CD14-positive monocyte (primary cell): ENCODE data around the gene SKA2. TPM values are rescaled to one million over a fixed set of nuclear protein-coding genes. Genes with fewer than 3 reads are reported as not detected.

Experiments used
- DNase-seq, 3 donors: peaks; one replicate each; pipeline ENCODE4 v3.0.0-alpha.2; 2011 to 2022
- H2AFZ ChIP-seq: 2 replicates; pipeline ENCODE4 v1.6.0; 2012; ENCODE audit warnings: mild to moderate bottlenecking, low read depth, low read length, inconsistent platforms; ENCODE audit not compliant: insufficient read depth, poor library complexity, severe bottlenecking
- H3K27ac ChIP-seq, 2 donors: 1 replicate in 1 of 2; 2 replicates in 1 of 2; pipeline ENCODE4 v1.5.1; 2012 to 2013; ENCODE audit warnings: low read length in 2 of 2, control low read depth in 1 of 2, inconsistent platforms in 1 of 2, low read depth in 1 of 2, mild to moderate bottlenecking in 1 of 2
- H3K27me3 ChIP-seq, 2 donors: one replicate each; pipeline versions ENCODE4 v1.6.0 to v1.6.1; 2011 to 2013; ENCODE audit warnings: low read length in 2 of 2; ENCODE audit not compliant: control insufficient read depth in 2 of 2, insufficient read depth in 2 of 2
- H3K36me3 ChIP-seq, 2 donors: replicated peaks in 1 of 2; 1 replicate in 1 of 2; 2 replicates in 1 of 2; pipeline versions ENCODE4 v1.5.1 to v1.6.1; 2012 to 2013; ENCODE audit warnings: low read length in 2 of 2, control low read depth in 1 of 2, inconsistent platforms in 1 of 2, mild to moderate bottlenecking in 1 of 2; ENCODE audit not compliant: insufficient read depth in 2 of 2, control insufficient read depth in 1 of 2
- H3K4me1 ChIP-seq, 2 donors: 1 replicate in 1 of 2; 2 replicates in 1 of 2; pipeline versions ENCODE4 v1.5.1 to v1.6.1; 2012 to 2013; ENCODE audit warnings: low read length in 2 of 2, control low read depth in 1 of 2, inconsistent platforms in 1 of 2, mild to moderate bottlenecking in 1 of 2, moderate library complexity in 1 of 2; ENCODE audit not compliant: insufficient read depth in 2 of 2, control insufficient read depth in 1 of 2
- H3K4me2 ChIP-seq: replicated peaks from 2 replicates; pipeline ENCODE3; 2012; ENCODE audit warnings: low read length, moderate library complexity, mild to moderate bottlenecking; ENCODE audit not compliant: poor library complexity, severe bottlenecking; ENCODE audit errors: extremely low read depth
- H3K4me3 ChIP-seq, 3 experiments: fragments of 200-600 bp in 1 of 3; sonication (generic) in 1 of 3; replicated peaks in 1 of 3; 1 replicate in 2 of 3; 2 replicates in 1 of 3; pipeline ENCODE4 v1.5.1; 2011 to 2013; ENCODE audit warnings: low read length in 3 of 3, mild to moderate bottlenecking in 3 of 3, control low read depth in 2 of 3, low read depth in 2 of 3, inconsistent platforms in 1 of 3, moderate library complexity in 1 of 3
- H3K79me2 ChIP-seq: 2 replicates; pipeline ENCODE4 v1.6.0; 2012; ENCODE audit warnings: mild to moderate bottlenecking, control low read depth, inconsistent platforms, low read length, moderate library complexity; ENCODE audit not compliant: insufficient read depth
- H3K9ac ChIP-seq: 2 replicates; pipeline ENCODE4 v1.6.0; 2017; ENCODE audit warnings: low read length, mild to moderate bottlenecking; ENCODE audit not compliant: insufficient read depth, poor library complexity, severe bottlenecking
- H3K9me3 ChIP-seq, 2 donors: replicated peaks in 1 of 2; 1 replicate in 1 of 2; 2 replicates in 1 of 2; pipeline versions ENCODE4 v1.5.1 to v1.6.1; 2012 to 2013; ENCODE audit warnings: low read length in 2 of 2, control low read depth in 1 of 2; ENCODE audit not compliant: control insufficient read depth in 1 of 2, insufficient read depth in 1 of 2
- H4K20me1 ChIP-seq: 2 replicates; pipeline ENCODE4 v1.6.0; 2012; ENCODE audit warnings: mild to moderate bottlenecking, low read length, control low read depth, moderate library complexity; ENCODE audit not compliant: insufficient read depth
- H3K27ac Mint-ChIP-seq, 7 donors: one replicate each; pipeline ENCODE4 v1.8.0; 2020; ENCODE audit warnings: mild to moderate bottlenecking in 7 of 7, mixed read lengths in 7 of 7, moderate library complexity in 6 of 7, inconsistent platforms in 2 of 7
- H3K27me3 Mint-ChIP-seq, 3 donors: one replicate each; pipeline ENCODE4 v1.8.0; 2021 to 2022; ENCODE audit warnings: low read depth in 3 of 3, mild to moderate bottlenecking in 3 of 3, mixed read lengths in 3 of 3, moderate library complexity in 3 of 3, inconsistent platforms in 1 of 3
- H3K36me3 Mint-ChIP-seq, 2 donors: one replicate each; pipeline ENCODE4 v1.8.0; 2020; ENCODE audit warnings: mixed read lengths in 2 of 2, inconsistent platforms in 1 of 2, mild to moderate bottlenecking in 1 of 2
- H3K4me1 Mint-ChIP-seq: one replicate; pipeline ENCODE4 v1.8.0; 2020; ENCODE audit warnings: mild to moderate bottlenecking, mixed read lengths
- H3K4me3 Mint-ChIP-seq, 2 donors: one replicate each; pipeline ENCODE4 v1.8.0; 2020; ENCODE audit warnings: mild to moderate bottlenecking in 2 of 2, mixed read lengths in 2 of 2, moderate library complexity in 1 of 2
- H3K9me3 Mint-ChIP-seq, 7 donors: one replicate each; pipeline ENCODE4 v1.8.0; 2020 to 2022; ENCODE audit warnings: mixed read lengths in 7 of 7, mild to moderate bottlenecking in 6 of 7, moderate library complexity in 6 of 7, inconsistent platforms in 2 of 7
- CTCF ChIP-seq: fragments of 200-600 bp; IDR thresholded peaks from one replicate; pipeline ENCODE4 v1.8.0; 2022; ENCODE audit warnings: antibody characterized with exemption, mild to moderate bottlenecking
- WGBS: methylation state at CpG from one replicate; pipeline ENCODE4 v1.1.5; 2013; ENCODE audit warnings: missing lambda C conversion rate; ENCODE audit not compliant: insufficient coverage; 5-methylcytosine and 5-hydroxymethylcytosine counted together
- intact Hi-C, 2 donors: fragments of 100-400 bp; cut with micrococcal nuclease; formaldehyde crosslinking; loops; one replicate each; pipeline versions ENCODE4 v1.15.0 to v1.15.1; 2023
- polyA plus RNA-seq, 3 donors: library from polyadenylated mRNA; depleted of rRNA in 1 of 3; unstranded in 2 of 3; stranded (reverse) in 1 of 3; fragments of 300-500 nt in 2 of 3; fragments of >200 nt in 1 of 3; fragmentation: Illumina TruSeq in 2 of 3; gene quantifications; 1 replicate in 2 of 3; 2 replicates in 1 of 3; pipeline ENCODE4 v1.2.3, GENCODE V29; 2012 to 2021

SKA2 gene
- polyA plus RNA-seq, 3 donors, result 3.1 to 20.4 (median 19.2) TPM

- Histone ChIP-seq H3K36me3 (peaks cover 13 to 61% of the 10 kb centered on the region in 2 donors), H3K4me3 (no peak overlapping the region), H3K27me3 (no peaks in the 10 kb centered on the region), H3K4me1 (no peaks in the 10 kb centered on the region), H3K79me2 (no peaks in the 10 kb centered on the region), H3K9ac (no peak overlapping the region), H2AFZ (no peak overlapping the region), H3K9me3 (no peaks in the 10 kb centered on the region), H3K27ac (no peak overlapping the region), H3K4me2 (no peak overlapping the region), H4K20me1 (no peaks in the 10 kb centered on the region)
- Mint-ChIP-seq H3K27me3 (no peaks in the 10 kb centered on the region), H3K4me1 (no peaks in the 10 kb centered on the region), H3K27ac (no peak overlapping the region), H3K36me3 (peaks cover 33 to 49% of the 10 kb centered on the region in 2 donors), H3K9me3 (peaks cover 0 to 2% (median 0%) of the 10 kb centered on the region in 7 donors), H3K4me3 (no peak overlapping the region)
- TF ChIP-seq CTCF, result no peak
- intact Hi-C loops, result no loop called here
- no peak for DNase-seq
- WGBS, result 100% methylated on average over 5 of the region's 6 CpGs
Measured at GRCh38 chr17:59067756-59068155, 87.2 kb downstream of the SKA2 start.

- Histone ChIP-seq H3K4me3 (no peak overlapping the region), H3K27ac (no peak overlapping the region), H4K20me1 (no peaks in the 10 kb centered on the region), H3K4me2 (no peak overlapping the region), H3K9me3 (no peaks in the 10 kb centered on the region), H3K79me2 (no peaks in the 10 kb centered on the region), H3K4me1 (no peaks in the 10 kb centered on the region), H3K27me3 (no peaks in the 10 kb centered on the region), H2AFZ (no peak overlapping the region), H3K9ac (no peak overlapping the region), H3K36me3 (peaks cover 17 to 64% of the 10 kb centered on the region in 2 donors)
- TF ChIP-seq CTCF, result no peak
- peaks cover 37 to 53% of the 10 kb centered on the region in 2 donors for H3K36me3 Mint-ChIP-seq
- H3K27ac Mint-ChIP-seq, result no peak overlapping the region
- no peak overlapping the region for H3K4me3 Mint-ChIP-seq
- H3K27me3 Mint-ChIP-seq, result no peaks in the 10 kb centered on the region
- intact Hi-C loops, result no loop called here
- no peak for DNase-seq
- WGBS, result no CpG with 5 or more reads among the region's 2 CpGs
- no peaks in the 10 kb centered on the region for H3K4me1 Mint-ChIP-seq
- H3K9me3 Mint-ChIP-seq, result peaks cover 0 to 2% (median 0%) of the 10 kb centered on the region in 7 donors
Measured at GRCh38 chr17:59067340-59067739, 87.6 kb downstream of the SKA2 start.
